PFSK-1 (cell line): ENCODE data around the gene CFAP97D2.

ENCODE experiments used
- FOXP2 ChIP-seq: optimal IDR thresholded peaks from 2 replicates; pipeline ENCODE3; 2011; ENCODE audit warnings: borderline replicate concordance, control low read depth, inconsistent platforms; ENCODE audit not compliant: insufficient read depth; ENCODE audit errors: extremely low read length, extremely low read depth
- POLR2AphosphoS5 ChIP-seq: IDR thresholded peaks from 2 replicates; pipeline ENCODE4 v1.6.1; 2012; ENCODE audit warnings: low read depth, mild to moderate bottlenecking, control low read depth, low read length, moderate library complexity
- SIN3A ChIP-seq: IDR thresholded peaks from 2 replicates; pipeline ENCODE4 v1.6.1; 2012; ENCODE audit warnings: mild to moderate bottlenecking, low read length, moderate library complexity, borderline replicate concordance; ENCODE audit not compliant: insufficient read depth
- TAF1 ChIP-seq: IDR thresholded peaks from 2 replicates; pipeline ENCODE4 v1.6.1; 2012; ENCODE audit warnings: low read length, control low read depth, borderline replicate concordance; ENCODE audit not compliant: insufficient read depth
- TF ChIP-seq, protein P1 (sequence below), 2 experiments: IDR thresholded peaks; 2 replicates each; pipeline versions ENCODE4 v1.6.1 to v1.8.0; 2011 to 2012; ENCODE audit warnings: low read depth in 2 of 2, low read length in 2 of 2, control low read depth in 1 of 2, inconsistent platforms in 1 of 2, mild to moderate bottlenecking in 1 of 2, moderate library complexity in 1 of 2; ENCODE audit not compliant: insufficient read depth in 1 of 2

CFAP97D2 gene

DNA sequence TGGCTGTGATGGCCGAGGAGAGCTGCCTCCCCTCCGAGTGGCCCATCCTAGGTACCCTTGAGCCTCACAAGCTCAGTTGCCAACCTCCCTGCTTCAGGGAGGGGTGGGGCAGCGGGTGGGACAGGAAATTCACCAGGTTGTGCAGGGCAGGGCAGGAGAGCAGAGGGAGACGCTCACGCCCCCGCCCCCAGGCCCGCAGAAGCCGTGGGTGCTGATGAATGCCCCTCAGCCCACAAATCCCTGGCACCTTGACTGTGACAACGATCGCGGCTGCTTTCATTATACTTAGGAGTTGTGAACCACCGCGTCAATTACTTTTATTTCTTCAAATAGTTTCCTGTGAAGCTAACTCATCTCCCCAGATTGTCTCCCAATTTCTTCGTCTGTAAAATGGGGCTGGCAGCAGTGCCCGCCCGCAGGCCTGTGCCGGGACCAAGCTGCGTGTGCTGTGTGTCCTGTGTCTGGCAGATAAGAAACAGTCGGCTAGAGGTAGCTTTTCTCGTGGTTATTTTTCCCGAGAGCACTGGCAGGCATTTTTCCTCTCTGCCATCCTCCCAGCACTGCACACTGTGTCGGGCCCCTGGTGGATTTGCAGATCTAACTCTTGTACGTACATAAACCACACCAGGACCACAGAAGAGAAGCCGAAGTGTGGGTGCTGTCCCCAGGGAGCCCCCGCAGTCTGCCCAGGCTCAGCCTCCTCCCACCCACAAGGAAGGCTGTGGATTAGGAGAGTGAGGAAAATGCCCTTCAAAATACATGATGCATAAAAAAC, 38.7 kb upstream of the CFAP97D2 start:
- TF ChIP-seq POLR2AphosphoS5 (no peak), FOXP2 (no peak), TAF1 (no peak), SIN3A (no peak)
- TF ChIP-seq, protein P1, sequence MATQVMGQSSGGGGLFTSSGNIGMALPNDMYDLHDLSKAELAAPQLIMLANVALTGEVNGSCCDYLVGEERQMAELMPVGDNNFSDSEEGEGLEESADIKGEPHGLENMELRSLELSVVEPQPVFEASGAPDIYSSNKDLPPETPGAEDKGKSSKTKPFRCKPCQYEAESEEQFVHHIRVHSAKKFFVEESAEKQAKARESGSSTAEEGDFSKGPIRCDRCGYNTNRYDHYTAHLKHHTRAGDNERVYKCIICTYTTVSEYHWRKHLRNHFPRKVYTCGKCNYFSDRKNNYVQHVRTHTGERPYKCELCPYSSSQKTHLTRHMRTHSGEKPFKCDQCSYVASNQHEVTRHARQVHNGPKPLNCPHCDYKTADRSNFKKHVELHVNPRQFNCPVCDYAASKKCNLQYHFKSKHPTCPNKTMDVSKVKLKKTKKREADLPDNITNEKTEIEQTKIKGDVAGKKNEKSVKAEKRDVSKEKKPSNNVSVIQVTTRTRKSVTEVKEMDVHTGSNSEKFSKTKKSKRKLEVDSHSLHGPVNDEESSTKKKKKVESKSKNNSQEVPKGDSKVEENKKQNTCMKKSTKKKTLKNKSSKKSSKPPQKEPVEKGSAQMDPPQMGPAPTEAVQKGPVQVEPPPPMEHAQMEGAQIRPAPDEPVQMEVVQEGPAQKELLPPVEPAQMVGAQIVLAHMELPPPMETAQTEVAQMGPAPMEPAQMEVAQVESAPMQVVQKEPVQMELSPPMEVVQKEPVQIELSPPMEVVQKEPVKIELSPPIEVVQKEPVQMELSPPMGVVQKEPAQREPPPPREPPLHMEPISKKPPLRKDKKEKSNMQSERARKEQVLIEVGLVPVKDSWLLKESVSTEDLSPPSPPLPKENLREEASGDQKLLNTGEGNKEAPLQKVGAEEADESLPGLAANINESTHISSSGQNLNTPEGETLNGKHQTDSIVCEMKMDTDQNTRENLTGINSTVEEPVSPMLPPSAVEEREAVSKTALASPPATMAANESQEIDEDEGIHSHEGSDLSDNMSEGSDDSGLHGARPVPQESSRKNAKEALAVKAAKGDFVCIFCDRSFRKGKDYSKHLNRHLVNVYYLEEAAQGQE (IDR thresholded peaks at IDR 0.05; ENCODE audit: insufficient read depth in 1 of 2, low read depth in 2 of 2, low read length in 2 of 2): no peak

DNA sequence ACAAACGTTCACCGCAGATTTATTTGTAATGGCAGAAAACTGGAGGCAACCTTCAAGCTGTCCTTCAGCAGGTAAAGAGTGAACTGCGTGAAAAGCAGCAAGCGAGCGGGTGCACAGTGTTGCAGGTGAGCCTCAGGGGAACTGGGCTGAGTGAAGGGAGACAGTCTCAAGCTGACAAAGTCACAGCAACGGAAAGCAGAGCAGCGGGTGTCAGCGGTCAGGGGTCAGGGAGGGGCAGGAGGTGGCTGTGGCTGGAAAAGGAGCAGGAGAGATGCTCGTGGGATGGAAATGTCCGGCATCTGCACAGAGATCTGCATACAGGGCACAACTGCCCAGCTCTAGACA, 38.2 kb upstream of the CFAP97D2 start:
- TF ChIP-seq TAF1 (no peak), SIN3A (no peak), POLR2AphosphoS5 (no peak), FOXP2 (no peak)

DNA sequence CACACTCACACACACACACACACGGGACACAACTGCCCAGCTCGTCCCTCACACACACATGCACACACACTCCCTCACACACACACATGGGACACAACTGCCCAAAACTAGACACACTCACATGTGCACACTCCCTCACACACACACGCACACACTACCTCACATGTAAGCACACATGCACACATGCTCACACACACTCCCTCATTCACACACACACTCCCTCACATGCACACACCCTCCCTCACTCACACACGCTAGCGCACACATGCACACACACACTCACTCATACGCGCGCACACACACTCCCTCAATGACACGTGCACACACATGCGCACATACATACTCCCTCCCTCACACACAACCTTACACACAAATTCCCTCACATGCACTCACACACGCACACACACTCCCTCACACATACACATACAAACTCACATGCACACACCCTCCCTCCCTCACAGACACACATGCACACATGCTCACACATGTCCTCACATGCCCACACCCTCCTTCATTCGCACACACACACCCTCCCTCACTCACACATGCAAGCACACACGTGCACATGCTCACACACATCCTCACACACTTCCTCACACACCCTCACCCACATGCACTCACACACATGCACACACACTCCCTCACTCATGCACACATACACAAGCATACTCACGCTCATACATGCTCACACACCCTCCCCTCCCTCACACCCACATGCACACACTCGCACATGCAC, 37.6 kb upstream of the CFAP97D2 start:
- TF ChIP-seq TAF1 (no peak), POLR2AphosphoS5 (no peak), SIN3A (no peak)

DNA sequence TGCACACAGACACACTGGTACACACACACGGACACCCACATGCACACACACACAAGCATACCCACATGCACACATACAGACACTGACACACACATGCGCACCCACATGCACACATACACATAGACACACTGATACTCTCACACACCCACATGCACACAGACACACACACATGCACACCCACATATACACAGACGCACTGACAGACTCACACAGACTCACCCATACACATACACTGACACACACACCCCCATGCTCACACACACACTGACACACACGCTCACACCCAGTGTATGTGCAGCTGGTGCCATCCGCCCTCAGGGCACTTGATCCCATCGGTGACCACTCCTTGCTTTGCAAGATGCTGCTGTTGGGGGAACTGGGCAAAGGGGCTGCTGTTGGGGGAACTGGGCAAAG, 36.9 kb upstream of the CFAP97D2 start:
- no peak for TF ChIP-seq FOXP2
- TF ChIP-seq, protein P1 (IDR thresholded peaks at IDR 0.05; ENCODE audit: insufficient read depth in 1 of 2, low read depth in 2 of 2, low read length in 2 of 2): no peak
- TF ChIP-seq POLR2AphosphoS5: no peak
- no peak for TF ChIP-seq TAF1
- no peak for TF ChIP-seq SIN3A

DNA sequence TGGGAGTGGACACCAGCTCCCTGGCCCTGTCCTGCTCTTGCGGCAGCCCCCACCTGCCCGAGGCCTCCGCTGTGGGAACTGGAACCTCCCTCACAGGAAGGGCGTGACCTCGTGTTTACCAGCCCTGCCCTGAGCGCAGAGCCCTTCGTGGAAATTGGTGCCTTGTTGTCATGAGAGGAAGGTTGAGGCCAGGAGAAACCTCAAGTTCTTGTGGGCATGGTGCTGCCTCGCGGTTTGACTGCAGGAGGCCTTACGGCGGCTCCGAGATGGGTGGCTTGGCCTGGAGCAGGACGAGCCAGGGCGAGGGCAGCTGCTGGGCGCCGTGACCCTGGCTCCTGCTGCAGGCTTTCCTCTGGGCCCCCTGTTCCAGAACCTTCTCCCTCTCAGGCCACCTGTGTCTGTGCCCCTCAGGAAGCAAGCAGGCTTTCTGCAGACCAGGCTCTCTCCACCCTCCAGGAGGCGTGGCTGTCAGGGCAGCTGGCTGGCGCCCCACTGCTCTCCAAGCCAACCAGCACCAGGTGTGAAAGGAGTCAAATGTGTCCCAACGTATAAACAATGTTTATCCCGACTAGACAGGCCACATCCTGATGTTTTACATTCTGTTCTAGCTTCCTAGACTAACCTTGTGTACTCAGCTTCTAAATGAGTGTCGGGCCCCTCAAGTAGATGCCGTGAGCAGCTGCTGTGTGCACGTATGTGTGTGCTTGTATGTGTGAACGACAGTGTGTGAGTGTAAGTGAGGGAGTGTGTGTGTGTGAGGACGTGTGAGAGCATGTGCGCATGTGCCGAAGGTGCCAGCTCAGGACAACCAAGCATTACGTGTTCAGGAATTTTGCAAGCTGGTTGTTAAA, 36.2 kb upstream of the CFAP97D2 start:
- no peak for TF ChIP-seq TAF1
- TF ChIP-seq, protein P1 (IDR thresholded peaks at IDR 0.05; ENCODE audit: insufficient read depth in 1 of 2, low read depth in 2 of 2, low read length in 2 of 2): no peak
- TF ChIP-seq FOXP2: no peak
- TF ChIP-seq SIN3A: no peak
- TF ChIP-seq POLR2AphosphoS5: no peak
